WERI-Rb-1 (cell line): ENCODE measurements around the gene SIM2.

Source experiments
- DNase-seq: peaks from one replicate; pipeline ENCODE4 v3.0.0-alpha.2; 2020
- H3K27ac ChIP-seq: fragments of 250-450 bp; sonication (Bioruptor Pico); 2 replicates; pipeline ENCODE4 v1.5.1; 2020; ENCODE audit warnings: mild to moderate bottlenecking, moderate library complexity
- H3K27me3 ChIP-seq: fragments of 250-450 bp; sonication (Bioruptor Pico); 2 replicates; pipeline ENCODE4 v1.5.1; 2021; ENCODE audit warnings: mild to moderate bottlenecking, low read depth, moderate library complexity; ENCODE audit not compliant: insufficient read depth, severe bottlenecking
- H3K36me3 ChIP-seq: fragments of 250-450 bp; sonication (Bioruptor Pico); 2 replicates; pipeline ENCODE4 v1.5.1; 2020; ENCODE audit warnings: mild to moderate bottlenecking, moderate library complexity
- H3K4me3 ChIP-seq: 2 replicates; pipeline ENCODE4 v1.5.1; 2011; ENCODE audit warnings: low read depth, mild to moderate bottlenecking, control low read depth, low read length
- H3K9me3 ChIP-seq: fragments of 250-450 bp; sonication (Bioruptor Pico); 2 replicates; pipeline ENCODE4 v1.5.1; 2021; ENCODE audit warnings: mild to moderate bottlenecking, moderate library complexity; ENCODE audit not compliant: severe bottlenecking
- TF ChIP-seq, protein P1 (sequence below): IDR thresholded peaks from 2 replicates; pipeline ENCODE4 v1.5.1; 2011; ENCODE audit warnings: low read depth, mild to moderate bottlenecking, control low read depth, inconsistent platforms, low read length

The SIM2 gene

DNA sequence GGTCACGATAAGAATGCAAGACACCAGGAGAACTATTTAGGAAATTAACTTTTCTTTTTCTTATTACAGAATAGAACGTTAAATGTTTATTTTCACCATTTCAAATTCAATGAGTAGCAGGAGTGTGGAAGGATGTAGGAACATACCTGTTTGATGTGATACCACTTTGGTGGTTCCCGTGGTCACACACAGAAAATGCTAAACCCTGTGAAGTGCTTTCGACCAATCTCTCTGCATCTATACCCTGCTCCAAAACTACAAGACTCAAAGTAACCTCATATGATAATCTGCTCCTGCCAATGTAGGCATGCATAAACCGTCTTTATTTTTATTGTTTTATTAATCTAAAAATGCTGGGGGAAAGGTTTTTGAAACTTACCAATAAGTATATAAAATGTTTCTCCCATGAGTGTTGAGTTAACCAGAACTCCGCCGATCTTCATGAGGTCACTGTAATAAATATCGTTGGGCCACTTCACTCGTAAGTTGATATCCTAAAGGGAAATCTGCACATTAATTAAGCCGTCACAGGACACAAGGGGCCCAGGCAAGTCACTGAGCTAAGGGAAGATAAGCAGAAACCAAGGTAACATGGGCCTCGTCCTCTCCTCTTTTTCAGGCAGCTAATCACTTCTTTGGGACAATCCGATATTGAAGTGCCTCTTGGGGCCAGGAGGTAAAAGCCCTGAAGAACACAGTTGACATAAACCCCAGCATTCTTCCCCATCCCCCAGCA lies 60.6 kb downstream of the SIM2 start:
- Histone ChIP-seq H3K4me3 (no peak overlapping the region), H3K27me3 (no peaks in the 10 kb centered on the region), H3K36me3 (peaks cover 12% of the 10 kb centered on the region), H3K9me3 (no peaks in the 10 kb centered on the region), H3K27ac (no peak overlapping the region)
- DNase-seq, result no peak
- TF ChIP-seq, protein P1, sequence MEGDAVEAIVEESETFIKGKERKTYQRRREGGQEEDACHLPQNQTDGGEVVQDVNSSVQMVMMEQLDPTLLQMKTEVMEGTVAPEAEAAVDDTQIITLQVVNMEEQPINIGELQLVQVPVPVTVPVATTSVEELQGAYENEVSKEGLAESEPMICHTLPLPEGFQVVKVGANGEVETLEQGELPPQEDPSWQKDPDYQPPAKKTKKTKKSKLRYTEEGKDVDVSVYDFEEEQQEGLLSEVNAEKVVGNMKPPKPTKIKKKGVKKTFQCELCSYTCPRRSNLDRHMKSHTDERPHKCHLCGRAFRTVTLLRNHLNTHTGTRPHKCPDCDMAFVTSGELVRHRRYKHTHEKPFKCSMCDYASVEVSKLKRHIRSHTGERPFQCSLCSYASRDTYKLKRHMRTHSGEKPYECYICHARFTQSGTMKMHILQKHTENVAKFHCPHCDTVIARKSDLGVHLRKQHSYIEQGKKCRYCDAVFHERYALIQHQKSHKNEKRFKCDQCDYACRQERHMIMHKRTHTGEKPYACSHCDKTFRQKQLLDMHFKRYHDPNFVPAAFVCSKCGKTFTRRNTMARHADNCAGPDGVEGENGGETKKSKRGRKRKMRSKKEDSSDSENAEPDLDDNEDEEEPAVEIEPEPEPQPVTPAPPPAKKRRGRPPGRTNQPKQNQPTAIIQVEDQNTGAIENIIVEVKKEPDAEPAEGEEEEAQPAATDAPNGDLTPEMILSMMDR, result no peak

DNA sequence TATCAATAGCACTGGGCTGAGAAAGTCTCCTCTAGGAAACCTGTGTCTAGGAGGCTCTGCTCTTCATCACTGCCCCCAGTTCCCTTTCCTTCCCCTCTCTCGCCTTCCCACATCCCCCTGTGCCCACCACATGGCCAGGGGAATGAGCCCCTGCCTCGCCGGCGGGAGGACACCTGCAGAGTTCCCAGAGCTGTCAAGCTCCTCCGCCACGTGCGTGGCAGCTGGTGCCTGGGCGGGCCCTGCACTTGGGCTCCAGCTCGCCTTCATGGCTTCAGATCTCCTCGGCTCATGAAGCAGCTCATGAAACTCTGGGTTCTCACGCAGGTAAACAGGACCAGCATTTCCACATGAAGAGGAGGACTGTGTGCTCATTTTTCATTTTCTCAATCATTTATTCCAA lies 62.8 kb downstream of the SIM2 start:
- TF ChIP-seq, protein P1, result no peak
- H3K9me3 ChIP-seq, result no peaks in the 10 kb centered on the region
- peaks cover 6% of the 10 kb centered on the region for H3K36me3 ChIP-seq
- no peak for DNase-seq
- H3K4me3 ChIP-seq, result no peak overlapping the region
- H3K27ac ChIP-seq, result no peak overlapping the region
- H3K27me3 ChIP-seq, result no peaks in the 10 kb centered on the region

DNA sequence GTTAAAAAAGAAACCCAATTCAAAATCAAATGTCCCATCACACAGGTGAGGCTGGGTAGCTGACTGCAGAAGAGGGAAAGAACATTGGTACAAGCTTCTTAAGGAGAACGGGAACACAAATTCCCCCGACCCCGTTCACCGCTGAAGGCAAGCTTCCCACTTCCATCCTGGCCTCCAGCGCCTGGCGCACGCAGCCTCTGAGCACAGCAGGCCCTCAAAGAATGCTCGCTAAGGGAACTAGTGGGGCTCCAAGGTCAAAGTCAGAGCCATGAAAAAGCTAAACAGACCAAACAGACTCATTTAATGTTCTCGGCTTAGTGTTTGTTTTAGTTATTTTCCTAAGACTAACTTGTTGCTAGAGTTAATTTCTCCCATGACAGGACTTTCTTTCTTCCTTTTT lies 63.7 kb downstream of the SIM2 start:
- H3K4me3 ChIP-seq, result no peak overlapping the region
- H3K36me3 ChIP-seq, result peaks cover 6% of the 10 kb centered on the region
- no peaks in the 10 kb centered on the region for H3K27me3 ChIP-seq
- DNase-seq, result no peak
- H3K27ac ChIP-seq, result no peak overlapping the region
- H3K9me3 ChIP-seq, result no peaks in the 10 kb centered on the region
- TF ChIP-seq, protein P1, result no peak

DNA sequence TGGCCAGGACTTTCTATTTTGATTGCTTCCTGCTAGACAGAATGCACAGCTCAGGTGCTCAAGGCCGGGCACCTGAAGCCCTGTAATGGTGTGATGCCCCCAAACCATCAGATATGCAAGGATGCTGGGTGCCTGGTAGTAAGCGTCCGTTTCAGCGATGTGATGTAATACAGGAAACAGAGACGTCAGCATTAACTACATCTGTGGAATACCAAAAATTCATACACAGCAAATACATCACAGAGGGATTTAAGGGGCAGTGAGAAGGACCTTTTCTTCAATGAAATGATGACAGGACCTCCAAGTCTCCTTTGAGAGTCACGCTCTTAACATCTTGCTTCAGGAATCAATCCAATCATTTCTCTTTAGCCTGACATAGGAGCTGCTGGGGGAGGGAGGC lies 64.4 kb downstream of the SIM2 start:
- TF ChIP-seq, protein P1, result no peak
- H3K27me3 ChIP-seq, result no peaks in the 10 kb centered on the region
- DNase-seq, result no peak
- H3K4me3 ChIP-seq, result no peak overlapping the region
- H3K36me3 ChIP-seq, result peaks cover 6% of the 10 kb centered on the region
- no peak overlapping the region for H3K27ac ChIP-seq
- no peaks in the 10 kb centered on the region for H3K9me3 ChIP-seq

DNA sequence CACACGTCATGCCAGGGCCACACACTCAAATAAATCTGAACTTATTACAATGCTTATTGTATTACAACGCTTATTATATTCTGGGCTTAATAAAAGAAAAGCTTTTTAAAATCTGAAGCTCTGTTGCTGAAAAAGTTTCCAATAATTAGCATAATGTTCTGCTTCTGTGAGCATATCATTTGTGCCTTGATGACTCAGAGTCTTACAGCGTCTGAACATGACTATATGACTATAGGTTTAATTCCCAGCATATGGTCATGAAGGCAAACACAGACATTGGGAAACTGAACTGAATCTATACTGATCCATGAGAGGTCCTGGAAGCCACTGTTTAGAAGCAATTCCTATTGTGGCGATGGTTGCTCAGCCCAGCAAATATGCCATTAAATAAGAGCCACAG lies 66.3 kb downstream of the SIM2 start:
- Histone ChIP-seq H3K9me3 (no peaks in the 10 kb centered on the region), H3K27me3 (no peaks in the 10 kb centered on the region), H3K4me3 (no peak overlapping the region), H3K36me3 (no peaks in the 10 kb centered on the region; the same call in 1 of the 2 replicates), H3K27ac (no peak overlapping the region)
- no peak for DNase-seq
- TF ChIP-seq, protein P1, result no peak

DNA sequence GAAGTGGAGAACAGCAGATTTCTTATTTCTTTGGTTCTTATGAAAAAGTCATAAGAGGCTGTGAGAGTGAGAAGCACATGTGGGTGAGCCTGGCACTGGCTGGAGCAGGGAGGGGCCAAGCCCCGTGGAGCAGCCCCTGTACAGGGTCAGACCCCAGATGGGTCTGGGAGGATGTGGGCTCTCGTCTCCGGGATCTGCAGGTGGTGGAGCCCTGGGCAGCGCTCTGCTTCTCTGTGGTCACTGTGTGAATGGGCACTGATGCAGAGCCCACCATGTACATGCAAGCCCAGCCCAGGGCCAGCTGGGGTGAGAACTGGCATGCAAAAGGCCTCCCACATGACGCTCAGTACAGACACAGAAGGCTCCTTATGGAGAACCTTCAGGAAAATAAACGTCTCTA lies 67.6 kb downstream of the SIM2 start:
- TF ChIP-seq, protein P1, result no peak
- Histone ChIP-seq H3K4me3 (no peak overlapping the region), H3K27me3 (no peaks in the 10 kb centered on the region), H3K36me3 (no peaks in the 10 kb centered on the region; the same call in 1 of the 2 replicates), H3K9me3 (no peaks in the 10 kb centered on the region), H3K27ac (no peak overlapping the region)
- no peak for DNase-seq
